Stimulated activated CD8-positive, alpha-beta memory T cell treated with anti-CD3 and anti-CD28 coated beads, Interleukin-2, amount 100 ng/mL, for 1 hour (primary cell): Measurements from ENCODE around the gene IKZF5.

Source experiments
- DNase-seq, 2 donors: peaks; one replicate each; pipeline ENCODE4 v3.0.0-alpha.2; 2020; ENCODE audit warnings: low read depth in 2 of 2

The IKZF5 gene

GRCh38 chr10:122981066-122981464 lies 27.5 kb downstream of the IKZF5 start:
- no peak for DNase-seq

DNA sequence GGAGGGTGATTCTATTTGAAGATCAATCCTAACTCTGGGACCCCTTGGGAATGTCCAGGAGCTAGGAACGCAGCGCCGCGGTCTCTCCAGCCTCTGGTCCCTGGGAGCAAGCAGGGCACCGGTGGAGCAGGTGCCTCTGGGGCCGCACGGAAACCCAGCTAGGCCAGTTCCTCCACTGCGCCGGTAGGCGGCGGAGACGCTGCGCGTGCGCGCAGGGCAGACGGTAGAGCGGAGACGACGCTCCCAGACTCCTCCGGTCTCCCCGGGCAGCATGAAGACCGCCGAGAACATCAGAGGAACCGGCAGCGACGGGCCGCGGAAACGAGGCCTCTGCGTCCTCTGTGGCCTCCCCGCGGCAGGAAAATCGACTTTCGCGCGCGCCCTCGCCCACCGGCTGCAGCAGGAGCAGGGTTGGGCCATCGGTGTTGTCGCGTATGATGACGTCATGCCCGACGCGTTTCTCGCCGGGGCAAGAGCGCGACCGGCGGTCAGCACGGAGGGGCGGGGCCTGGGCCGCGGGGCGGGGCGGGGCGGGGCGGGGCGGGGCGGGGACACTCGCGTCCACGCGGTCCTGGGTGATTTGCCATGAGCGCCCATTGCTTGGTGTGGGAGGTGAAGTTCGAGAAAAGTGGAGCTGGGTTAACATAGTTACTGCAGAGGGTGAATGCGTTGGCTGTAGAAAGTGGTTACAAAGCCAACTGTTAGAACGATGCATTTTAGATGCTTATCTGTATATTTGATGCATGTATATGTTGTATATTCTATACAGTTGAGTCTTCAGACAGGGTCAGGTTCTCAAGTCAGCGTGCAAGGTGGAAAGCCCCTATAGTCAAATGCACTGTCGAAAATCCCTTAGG lies 28.2 kb downstream of the IKZF5 start, which contains the start of gene PSTK:
PSTK (plus strand) TSS at position 193 of the 857 bp plus-strand sequence; CDS start at position 272, 79 bp downstream.
- peak; percentile 70 to 77 for DNase-seq

- DNase-seq, result no peak
These were observed 34.0 kb downstream of the IKZF5 start for GRCh38 chr10:122974543-122975064.

DNA sequence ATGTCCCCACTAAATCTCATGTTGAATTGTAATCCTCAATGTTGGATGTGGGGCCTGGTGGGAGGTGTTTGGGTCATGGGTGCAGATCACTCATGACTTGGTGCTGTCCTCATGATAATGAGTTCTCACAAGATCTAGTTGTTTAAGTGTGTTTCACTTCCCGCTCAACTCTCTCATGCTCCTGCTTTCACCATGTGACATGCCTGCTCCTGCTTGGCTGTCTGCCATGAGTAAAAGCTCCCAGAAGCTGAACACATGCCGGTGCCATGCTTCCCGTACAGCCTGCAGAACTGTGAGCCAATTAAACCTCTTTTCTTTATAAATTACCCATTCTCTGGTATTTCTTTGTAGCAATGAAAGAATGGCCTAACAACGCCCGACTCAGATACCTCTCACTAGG lies 34.6 kb downstream of the IKZF5 start:
- DNase-seq, result no peak

DNA sequence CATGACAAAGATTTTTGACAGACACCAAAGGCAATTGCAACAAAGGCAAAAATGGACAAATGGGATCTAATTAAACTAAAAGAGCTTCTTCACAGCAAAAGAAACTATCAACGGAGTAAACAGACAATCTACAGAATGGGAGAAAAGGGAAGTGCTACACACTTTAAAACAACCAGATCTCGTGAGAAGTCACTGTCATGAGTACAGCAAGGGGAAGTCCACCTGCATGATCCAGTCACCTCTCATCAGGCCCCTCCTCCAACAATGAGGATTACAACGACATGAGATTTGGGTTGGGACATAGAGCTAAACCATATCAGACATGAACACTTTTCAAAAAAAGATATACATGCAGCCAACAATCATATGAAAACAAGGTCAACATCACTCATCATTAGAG lies 39.9 kb downstream of the IKZF5 start:
- no peak for DNase-seq

GRCh38 chr10:122966879-122967278 lies 41.7 kb downstream of the IKZF5 start:
- DNase-seq, result no peak

DNA sequence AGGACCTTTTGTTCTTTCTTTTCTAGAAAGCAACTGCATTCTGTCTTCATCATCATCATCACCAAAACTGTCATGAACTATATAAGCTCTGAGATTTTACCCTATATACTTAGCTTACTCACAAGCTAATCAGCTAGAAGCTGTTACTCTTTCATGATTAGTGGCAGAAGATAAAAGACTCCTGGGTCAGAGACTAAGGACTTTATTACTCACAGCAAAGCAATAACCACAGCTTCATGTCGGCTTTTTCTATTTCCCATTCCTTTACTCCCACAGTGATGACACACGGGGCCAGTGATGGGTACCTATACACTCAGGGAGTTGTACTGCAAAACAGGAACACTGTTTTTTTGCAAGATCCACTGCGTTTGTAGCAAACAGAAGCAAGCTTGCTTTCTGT lies 46.2 kb downstream of the IKZF5 start:
- no peak for DNase-seq

DNA sequence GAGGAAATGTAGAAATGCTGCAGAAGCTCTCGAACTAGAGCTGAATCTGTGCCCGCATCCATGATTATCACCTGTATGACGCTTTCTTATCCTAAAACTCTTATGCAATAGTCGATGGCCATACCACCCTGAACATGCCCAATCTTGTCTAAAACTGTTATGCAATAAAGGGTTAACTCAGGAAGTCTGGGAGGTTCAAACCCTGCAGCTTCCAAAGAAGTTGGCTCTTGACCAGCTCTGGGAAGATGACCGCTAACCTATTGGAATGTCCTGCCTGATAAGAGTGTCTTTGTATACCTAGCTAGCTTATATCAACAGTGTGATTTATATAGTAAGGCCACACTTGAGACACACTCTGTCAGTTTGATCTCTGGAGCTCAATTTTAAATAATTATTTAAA lies 51.1 kb downstream of the IKZF5 start:
- DNase-seq, result no peak

GRCh38 chr10:122955892-122956291 lies 52.7 kb downstream of the IKZF5 start:
- DNase-seq, result no peak

GRCh38 chr10:122954731-122955050 lies 53.9 kb downstream of the IKZF5 start:
- no peak for DNase-seq

DNA sequence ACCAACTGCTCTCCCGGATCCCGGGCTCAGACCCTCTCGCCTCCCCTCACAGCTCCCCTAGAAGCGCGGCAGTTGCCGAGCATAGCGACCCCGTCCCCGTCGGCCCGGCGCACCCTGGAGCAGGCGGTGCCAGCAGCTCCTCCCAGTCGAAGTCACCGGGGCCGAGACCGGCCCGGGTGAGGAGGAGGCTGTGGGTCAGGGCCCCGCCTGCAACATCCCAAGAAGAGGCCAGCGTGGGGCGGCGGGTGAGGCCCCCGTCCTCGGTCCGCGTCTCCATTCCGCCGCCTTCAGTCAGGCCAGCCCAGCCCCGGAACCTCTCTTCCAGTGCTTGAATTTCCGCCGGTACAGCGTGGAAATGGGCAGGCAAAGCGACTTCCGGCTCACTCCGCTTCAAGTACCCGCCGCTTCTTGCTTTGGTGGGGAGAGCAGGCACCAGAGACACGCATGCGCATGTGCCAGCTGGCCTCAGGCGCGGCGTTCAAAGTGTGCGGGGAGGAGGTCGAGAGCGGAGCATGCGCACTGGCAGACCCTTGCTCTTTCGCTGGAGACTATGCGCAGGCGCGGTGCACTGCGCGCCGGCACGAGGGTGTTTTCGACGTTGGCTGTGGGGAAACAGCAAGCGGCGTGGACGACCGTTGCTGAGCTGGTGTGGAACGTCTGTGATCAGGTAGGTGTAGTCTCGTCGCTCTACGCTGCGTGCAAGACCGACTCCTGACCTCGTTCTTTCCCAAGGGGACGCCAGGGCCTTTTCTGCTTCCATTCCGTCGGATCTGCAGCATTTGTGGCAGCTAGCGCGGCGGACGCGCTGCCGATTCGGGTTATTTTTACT lies 54.5 kb downstream of the IKZF5 start, which contains the start of gene C10orf88:
C10orf88 (minus strand) TSS at position 326 of the 829 bp plus-strand sequence; CDS start at position 277, 49 bp downstream.
- DNase-seq, result peak; percentile 93 to 95

DNA sequence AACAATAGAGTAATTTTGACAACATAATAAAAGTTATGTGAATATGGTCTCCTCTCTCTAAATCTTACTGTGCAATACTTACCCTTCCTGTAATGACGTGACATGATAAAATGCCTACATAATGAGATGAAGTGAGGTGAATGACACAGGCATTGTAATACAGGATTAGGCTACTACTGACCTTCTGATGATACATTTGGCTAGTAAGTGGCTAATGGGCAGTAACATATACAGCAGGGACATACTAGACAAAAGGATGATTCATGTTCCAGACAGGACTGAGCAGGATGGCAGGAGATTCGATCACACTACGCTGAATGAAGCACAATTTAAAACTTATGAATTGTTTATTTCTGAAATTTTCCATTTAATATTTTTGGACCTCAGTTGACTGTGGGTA lies 59.3 kb downstream of the IKZF5 start:
- DNase-seq, result no peak
